RWPE2 (cell line): Measurements from ENCODE around the gene KCNK1.

Source experiments
- ATAC-seq: fragments of 200-7000 bp; cut with Tn5 transposase; 3 replicates; pipeline ENCODE4 v1.9.1; 2021; ENCODE audit warnings: low read depth
- DNase-seq: peaks from one replicate; pipeline ENCODE4 v3.0.0-alpha.2; 2020; ENCODE audit warnings: low spot score
- H3K27ac ChIP-seq: fragments of 450-650 bp; 2 replicates; pipeline ENCODE4 v1.5.1; 2017; ENCODE audit warnings: mild to moderate bottlenecking; ENCODE audit not compliant: poor library complexity, severe bottlenecking
- H3K27me3 ChIP-seq: fragments of 250-450 bp; sonication (Bioruptor Pico); 2 replicates; pipeline ENCODE4 v1.5.1; 2021; ENCODE audit warnings: mild to moderate bottlenecking, moderate library complexity; ENCODE audit not compliant: insufficient read depth, poor library complexity, severe bottlenecking
- H3K36me3 ChIP-seq: fragments of 250-450 bp; sonication (Bioruptor Pico); 2 replicates; pipeline ENCODE4 v1.5.1; 2020; ENCODE audit warnings: low read depth, mild to moderate bottlenecking, moderate library complexity
- H3K4me1 ChIP-seq: fragments of 250-450 bp; sonication (Bioruptor Pico); 2 replicates; pipeline ENCODE4 v1.5.1; 2021; ENCODE audit warnings: mild to moderate bottlenecking, moderate library complexity; ENCODE audit not compliant: insufficient read depth, poor library complexity, severe bottlenecking
- H3K4me3 ChIP-seq: fragments of 250-450 bp; sonication (Bioruptor Pico); 2 replicates; pipeline ENCODE4 v1.5.1; 2021; ENCODE audit warnings: mild to moderate bottlenecking, moderate library complexity; ENCODE audit not compliant: severe bottlenecking
- H3K9me3 ChIP-seq: fragments of 250-450 bp; sonication (Bioruptor Pico); 2 replicates; pipeline ENCODE4 v1.5.1; 2021; ENCODE audit warnings: mild to moderate bottlenecking, moderate library complexity; ENCODE audit not compliant: severe bottlenecking
- CTCF ChIP-seq: fragments of 450-650 bp; IDR thresholded peaks from one replicate; pipeline ENCODE4 v1.5.1; 2017; ENCODE audit warnings: mild to moderate bottlenecking, moderate library complexity; ENCODE audit not compliant: poor library complexity, severe bottlenecking

KCNK1 gene

GRCh38 chr1:233657466-233657865, 43.6 kb downstream of the KCNK1 start:
- H3K27ac ChIP-seq = no peak overlapping the region
- no peak for TF ChIP-seq CTCF
- peaks cover 14% of the 10 kb centered on the region for H3K4me1 ChIP-seq
- ATAC-seq = no peak
- no peak overlapping the region for H3K4me3 ChIP-seq
- no peak for DNase-seq
- no peaks in the 10 kb centered on the region for H3K36me3 ChIP-seq
- H3K9me3 ChIP-seq = no peaks in the 10 kb centered on the region
- H3K27me3 ChIP-seq = no peaks in the 10 kb centered on the region

DNA sequence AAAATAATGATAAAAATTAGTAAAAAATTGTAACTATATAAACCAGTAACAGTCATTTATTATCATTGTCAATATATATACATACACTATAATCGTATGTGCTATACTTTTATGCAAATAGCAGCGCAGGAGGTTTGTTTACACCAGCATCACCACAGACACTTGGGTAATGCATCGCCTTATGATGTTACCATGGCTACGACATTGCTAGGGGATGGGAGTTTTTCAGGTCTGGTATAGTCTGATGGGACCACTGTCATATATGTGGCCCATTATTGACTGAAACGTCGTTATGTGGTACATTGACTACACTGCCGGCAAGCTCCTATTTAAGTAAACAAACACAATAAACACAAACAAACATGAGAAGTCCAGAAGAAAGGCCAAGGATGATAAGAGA, 45.6 kb downstream of the KCNK1 start:
- DNase-seq (no peak), ATAC-seq (no peak)
- Histone ChIP-seq H3K36me3 (no peaks in the 10 kb centered on the region), H3K4me1 (peaks cover 17% of the 10 kb centered on the region), H3K4me3 (no peak overlapping the region), H3K27ac (no peak overlapping the region), H3K27me3 (no peaks in the 10 kb centered on the region), H3K9me3 (no peaks in the 10 kb centered on the region)
- TF ChIP-seq CTCF = no peak

GRCh38 chr1:233661376-233662159, 47.7 kb downstream of the KCNK1 start:
- no peak for TF ChIP-seq CTCF
- Histone ChIP-seq H3K9me3 (no peaks in the 10 kb centered on the region), H3K4me1 (peaks cover 10% of the 10 kb centered on the region), H3K36me3 (peaks cover 1% of the 10 kb centered on the region; the same call in 1 of the 2 replicates), H3K27me3 (no peaks in the 10 kb centered on the region), H3K27ac (no peak overlapping the region), H3K4me3 (no peak overlapping the region)
- DNase-seq (no peak), ATAC-seq (no peak)

DNA sequence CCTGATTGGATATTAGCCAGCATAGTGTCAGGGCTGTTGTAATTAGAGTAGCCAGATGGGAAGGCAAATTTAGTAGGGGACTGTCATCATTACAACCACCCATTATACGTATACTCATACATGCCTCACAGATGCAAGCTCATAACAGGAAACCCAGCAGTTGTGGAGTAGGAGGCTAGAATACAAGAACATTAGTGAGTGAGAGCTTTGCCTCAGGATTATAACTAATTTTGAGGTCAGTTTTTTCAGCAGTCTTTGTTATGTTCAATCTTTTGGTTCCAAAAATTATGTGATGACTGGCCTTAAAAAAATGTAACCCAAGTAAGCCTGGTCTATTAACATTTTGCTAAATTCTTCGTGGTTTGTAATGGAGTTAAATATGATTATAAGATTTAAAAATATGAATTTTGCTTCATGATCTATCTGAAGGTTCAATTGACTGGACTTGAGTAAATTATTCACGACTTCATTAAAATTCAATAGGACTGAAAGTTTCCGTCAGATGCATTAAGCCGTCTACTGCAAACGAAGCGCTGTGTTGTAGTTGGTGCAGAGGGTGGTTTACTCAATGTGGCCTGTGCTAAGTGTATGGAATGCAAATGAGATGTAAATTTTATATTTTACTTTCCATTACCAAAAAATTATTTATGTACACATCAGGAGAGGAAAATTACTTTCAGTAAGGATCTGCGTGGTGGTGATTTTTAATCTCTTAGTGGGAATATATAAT, 48.8 kb downstream of the KCNK1 start:
- Histone ChIP-seq H3K36me3 (peaks cover 8% of the 10 kb centered on the region; the same call in 1 of the 2 replicates), H3K4me1 (peaks cover 10% of the 10 kb centered on the region), H3K27me3 (no peaks in the 10 kb centered on the region), H3K27ac (no peak overlapping the region), H3K9me3 (no peaks in the 10 kb centered on the region), H3K4me3 (no peak overlapping the region)
- DNase-seq = no peak
- TF ChIP-seq CTCF = no peak
- ATAC-seq = no peak
